Activated T-helper 1 cell treated with Interleukin-2 at 50 U/mL for 16 hours (primary cell): ENCODE data around the gene CHCHD2.
"Not testable (repeated sequence)": the region's sequence is repeated elsewhere in the genome, so short reads cannot be mapped to it uniquely, and the experiment has no call there.

Source experiments
- DNase-seq: peaks from one replicate; pipeline ENCODE4 v3.0.0-alpha.2; 2020; ENCODE audit warnings: low read depth

CHCHD2 gene

GRCh38 chr7:56106108-56107073, at the start of gene CHCHD2:
Gene CHCHD2 (minus strand): TSS chr7:56106476. CDS start chr7:56106413, 63 bp downstream.
- DNase-seq = peak; percentile 87

- not testable (repeated sequence) for DNase-seq
Observed at GRCh38 chr7:56131062-56131461, 24.8 kb upstream of the CHCHD2 start.

GRCh38 chr7:56127241-56127975, 21.1 kb upstream of the CHCHD2 start:
- no peak for DNase-seq

GRCh38 chr7:56125831-56126230, 19.6 kb upstream of the CHCHD2 start:
- DNase-seq = no peak

GRCh38 chr7:56124981-56125380, 18.7 kb upstream of the CHCHD2 start:
- DNase-seq = no peak

- no peak for DNase-seq
Observed at GRCh38 chr7:56121440-56121839, 15.2 kb upstream of the CHCHD2 start.

GRCh38 chr7:56115852-56116538, 9.7 kb upstream of the CHCHD2 start, which contains the start of gene NUPR2:
Gene NUPR2 (minus strand): TSS chr7:56116417. CDS start chr7:56116314, 103 bp downstream.
- DNase-seq = no peak

GRCh38 chr7:56112244-56112643, 6.0 kb upstream of the CHCHD2 start:
- DNase-seq = not testable (repeated sequence)

GRCh38 chr7:56110611-56111010, 4.3 kb upstream of the CHCHD2 start:
- DNase-seq = no peak

- no peak for DNase-seq
Observed at GRCh38 chr7:56107954-56108258, 1.6 kb upstream of the CHCHD2 start.

- DNase-seq = no peak
Observed at GRCh38 chr7:56105508-56105907, 768 bp downstream of the CHCHD2 start.

- not testable (repeated sequence) for DNase-seq
Observed at GRCh38 chr7:56104138-56104537, 2.1 kb downstream of the CHCHD2 start.

GRCh38 chr7:56099653-56100052, 6.6 kb downstream of the CHCHD2 start:
- DNase-seq = no peak

- not testable (repeated sequence) for DNase-seq
Observed at GRCh38 chr7:56098187-56099008, 7.9 kb downstream of the CHCHD2 start.

GRCh38 chr7:56097700-56098099, 8.6 kb downstream of the CHCHD2 start:
- no peak for DNase-seq

- no peak for DNase-seq
Observed at GRCh38 chr7:56092789-56093531, 13.3 kb downstream of the CHCHD2 start, which contains the start of gene PHKG1. Gene PHKG1 (minus strand): TSS chr7:56092952. CDS start chr7:56088941, 4,011 bp downstream.

- DNase-seq = not testable (repeated sequence)
Observed at GRCh38 chr7:56092388-56092787, 13.9 kb downstream of the CHCHD2 start.

- no peak for DNase-seq
Observed at GRCh38 chr7:56091591-56091990, 14.7 kb downstream of the CHCHD2 start.

GRCh38 chr7:56087445-56087844, 18.8 kb downstream of the CHCHD2 start:
- DNase-seq = no peak

- no peak for DNase-seq
Observed at GRCh38 chr7:56086761-56087160, 19.5 kb downstream of the CHCHD2 start.
